ENCODE data around the gene UQCR11.

UQCR11 gene

DNA sequence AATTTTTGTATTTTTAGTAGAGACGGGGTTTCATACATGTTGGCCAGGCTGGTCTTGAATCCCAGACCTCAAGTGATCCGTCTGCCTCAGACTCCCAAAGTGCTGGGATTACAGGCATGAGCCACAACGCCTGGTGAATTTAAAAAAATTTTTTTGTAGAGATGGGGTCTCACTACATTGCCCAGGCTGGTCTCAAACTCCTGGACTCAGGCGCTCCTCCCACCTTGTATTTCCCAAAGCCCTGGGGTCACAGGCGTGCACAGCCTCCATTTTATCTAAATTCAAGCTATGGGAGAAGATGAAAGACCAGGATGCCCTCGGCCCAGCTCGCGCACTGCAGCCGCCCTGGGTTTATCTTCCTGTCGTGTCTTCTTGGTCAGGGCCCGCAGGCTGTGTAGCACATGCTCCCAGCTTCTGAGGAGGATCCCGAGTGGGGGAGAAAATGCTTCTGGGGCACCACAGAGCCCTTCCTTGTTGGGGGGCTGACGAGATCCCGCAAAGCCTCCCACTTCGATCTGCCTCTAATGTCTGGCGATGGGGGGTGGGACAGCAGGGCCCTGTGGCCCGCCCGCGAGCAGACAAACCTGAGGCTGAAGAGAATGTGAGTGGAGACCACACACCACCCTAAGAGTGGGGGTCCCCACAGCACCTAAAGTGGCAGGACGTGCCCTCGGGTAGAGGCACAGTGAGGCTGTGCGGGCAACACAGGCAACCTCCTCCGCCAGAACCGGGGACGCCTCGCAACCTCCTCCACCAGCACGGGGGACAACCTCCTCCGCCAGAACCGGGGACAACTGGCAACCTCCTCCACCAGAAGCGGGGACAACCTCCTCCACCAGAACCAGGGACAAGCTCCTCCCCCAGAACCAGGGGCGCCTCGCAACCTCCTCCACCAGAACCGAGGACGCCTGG lies 31.3 kb upstream of the UQCR11 start:
- H3K27ac ChIP-seq (ENCODE audit: low read length) = no peak overlapping the region
- no peak overlapping the region for H3K9ac ChIP-seq (ENCODE audit: low read length)
- DNase-seq = no peak
- no peaks in the 10 kb centered on the region for H3K4me1 ChIP-seq (ENCODE audit: low read length)
- no peaks in the 10 kb centered on the region for H3K9me2 ChIP-seq (replicated peaks; ENCODE audit: insufficient read depth, low read length)
- no peak overlapping the region for H2AFZ ChIP-seq (ENCODE audit: low read length)
- H4K20me1 ChIP-seq (ENCODE audit: insufficient read depth, low read length) = peaks cover 53% of the 10 kb centered on the region
- H3K27me3 ChIP-seq (replicated peaks; ENCODE audit: insufficient read depth, low read length) = no peaks in the 10 kb centered on the region
- TF ChIP-seq, protein P1, sequence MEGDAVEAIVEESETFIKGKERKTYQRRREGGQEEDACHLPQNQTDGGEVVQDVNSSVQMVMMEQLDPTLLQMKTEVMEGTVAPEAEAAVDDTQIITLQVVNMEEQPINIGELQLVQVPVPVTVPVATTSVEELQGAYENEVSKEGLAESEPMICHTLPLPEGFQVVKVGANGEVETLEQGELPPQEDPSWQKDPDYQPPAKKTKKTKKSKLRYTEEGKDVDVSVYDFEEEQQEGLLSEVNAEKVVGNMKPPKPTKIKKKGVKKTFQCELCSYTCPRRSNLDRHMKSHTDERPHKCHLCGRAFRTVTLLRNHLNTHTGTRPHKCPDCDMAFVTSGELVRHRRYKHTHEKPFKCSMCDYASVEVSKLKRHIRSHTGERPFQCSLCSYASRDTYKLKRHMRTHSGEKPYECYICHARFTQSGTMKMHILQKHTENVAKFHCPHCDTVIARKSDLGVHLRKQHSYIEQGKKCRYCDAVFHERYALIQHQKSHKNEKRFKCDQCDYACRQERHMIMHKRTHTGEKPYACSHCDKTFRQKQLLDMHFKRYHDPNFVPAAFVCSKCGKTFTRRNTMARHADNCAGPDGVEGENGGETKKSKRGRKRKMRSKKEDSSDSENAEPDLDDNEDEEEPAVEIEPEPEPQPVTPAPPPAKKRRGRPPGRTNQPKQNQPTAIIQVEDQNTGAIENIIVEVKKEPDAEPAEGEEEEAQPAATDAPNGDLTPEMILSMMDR (IDR thresholded peaks at IDR 0.05; ENCODE audit: low read length) = no peak
- TF ChIP-seq EZH2 (optimal IDR thresholded peaks at IDR 0.05; ENCODE audit: low read depth, low read length) (no peak), EZH2phosphoT487 (IDR thresholded peaks at IDR 0.05; ENCODE audit: low read length) (no peak)
- H3K4me3 ChIP-seq (ENCODE audit: low read length) = no peak overlapping the region
- no peak overlapping the region for H3K4me2 ChIP-seq (ENCODE audit: low read depth, low read length)
- H3K79me2 ChIP-seq (ENCODE audit: low read length) = peaks cover 100% of the 10 kb centered on the region
- 0 out of 2 replicates have a peak, but pooled peaks cover 4% of the 10 kb centered on the region for H3F3A ChIP-seq (ENCODE audit: insufficient read depth, low read length)
- H3K36me3 ChIP-seq (replicated peaks; ENCODE audit: insufficient read depth, low read length) = peaks cover 32% of the 10 kb centered on the region
- H3K9me3 ChIP-seq (replicated peaks; ENCODE audit: insufficient read depth, low read length) = no peaks in the 10 kb centered on the region

DNA sequence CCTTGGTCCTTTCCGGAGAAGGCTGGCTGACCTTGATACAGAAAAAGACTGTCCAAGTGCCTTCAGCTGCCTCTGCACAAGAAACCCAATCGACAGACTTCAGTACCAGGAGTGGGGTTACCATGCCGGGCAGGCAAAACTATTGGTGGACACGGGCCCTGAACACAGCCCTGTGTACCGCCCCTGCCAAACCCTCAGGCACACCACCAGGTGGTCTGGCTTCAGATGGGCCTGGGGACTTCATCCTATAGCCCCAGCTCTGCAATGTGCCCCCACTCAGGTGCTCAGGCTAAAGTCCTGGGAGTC lies 29.6 kb upstream of the UQCR11 start:
- DNase-seq = no peak
- Histone ChIP-seq H3K9me3 (replicated peaks; ENCODE audit: insufficient read depth, low read length) (no peaks in the 10 kb centered on the region), H3K36me3 (replicated peaks; ENCODE audit: insufficient read depth, low read length) (peaks cover 29% of the 10 kb centered on the region), H4K20me1 (ENCODE audit: insufficient read depth, low read length) (peaks cover 62% of the 10 kb centered on the region), H3K4me2 (ENCODE audit: low read depth, low read length) (no peak overlapping the region), H3K27me3 (replicated peaks; ENCODE audit: insufficient read depth, low read length) (no peaks in the 10 kb centered on the region), H3K9ac (ENCODE audit: low read length) (no peak overlapping the region), H3K79me2 (ENCODE audit: low read length) (peaks cover 100% of the 10 kb centered on the region), H3K9me2 (replicated peaks; ENCODE audit: insufficient read depth, low read length) (no peaks in the 10 kb centered on the region), H3K27ac (ENCODE audit: low read length) (no peak overlapping the region), H3K4me1 (ENCODE audit: low read length) (no peaks in the 10 kb centered on the region), H3K4me3 (ENCODE audit: low read length) (no peak overlapping the region), H2AFZ (ENCODE audit: low read length) (no peak overlapping the region), H3F3A (ENCODE audit: insufficient read depth, low read length) (0 out of 2 replicates have a peak, but pooled peaks cover 2% of the 10 kb centered on the region)
- TF ChIP-seq EZH2 (optimal IDR thresholded peaks at IDR 0.05; ENCODE audit: low read depth, low read length) = no peak
- no peak for TF ChIP-seq EZH2phosphoT487 (IDR thresholded peaks at IDR 0.05; ENCODE audit: low read length)
- TF ChIP-seq, protein P1 (IDR thresholded peaks at IDR 0.05; ENCODE audit: low read length) = no peak

DNA sequence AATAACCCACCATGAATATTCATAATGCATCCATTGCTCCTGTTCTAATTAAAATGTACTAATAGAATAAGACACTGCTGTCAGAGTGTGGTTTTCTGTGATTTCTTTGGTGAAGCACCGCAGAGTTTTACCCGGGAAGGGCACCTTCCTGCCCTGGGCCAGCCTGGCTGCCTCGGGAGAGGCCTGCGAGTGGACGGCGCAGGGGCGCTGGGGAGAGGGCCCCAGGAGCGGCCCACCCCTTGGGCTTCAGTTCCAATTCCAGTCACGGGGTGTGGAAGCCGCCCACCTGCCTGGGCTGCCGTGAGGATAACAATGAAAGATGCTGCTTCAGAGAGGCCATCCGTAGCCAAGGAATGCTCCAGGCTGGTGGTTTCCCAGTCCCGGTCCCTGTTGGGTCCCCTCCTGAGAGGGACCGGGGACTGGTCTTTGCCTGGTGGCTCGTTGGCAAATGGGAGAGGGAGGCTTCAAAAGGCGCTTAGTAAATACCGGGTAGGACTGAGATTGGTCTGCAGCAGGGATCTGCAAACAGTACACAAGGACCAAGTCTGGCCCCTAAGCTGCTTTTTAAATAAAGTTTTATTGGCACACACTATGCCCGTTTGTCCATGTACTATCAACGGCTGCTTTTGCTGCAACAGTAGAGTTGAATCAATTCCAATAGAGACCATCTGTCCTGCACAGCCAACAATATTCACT lies 29.1 kb upstream of the UQCR11 start:
- no peaks in the 10 kb centered on the region for H3K9me3 ChIP-seq (replicated peaks; ENCODE audit: insufficient read depth, low read length)
- no peak overlapping the region for H3K9ac ChIP-seq (ENCODE audit: low read length)
- no peak overlapping the region for H3K4me2 ChIP-seq (ENCODE audit: low read depth, low read length)
- no peaks in the 10 kb centered on the region for H3K27me3 ChIP-seq (replicated peaks; ENCODE audit: insufficient read depth, low read length)
- no peak overlapping the region for H2AFZ ChIP-seq (ENCODE audit: low read length)
- no peak overlapping the region for H3K4me3 ChIP-seq (ENCODE audit: low read length)
- no peak for DNase-seq
- TF ChIP-seq EZH2 (optimal IDR thresholded peaks at IDR 0.05; ENCODE audit: low read depth, low read length) (no peak), EZH2phosphoT487 (IDR thresholded peaks at IDR 0.05; ENCODE audit: low read length) (no peak)
- TF ChIP-seq, protein P1 (IDR thresholded peaks at IDR 0.05; ENCODE audit: low read length) = no peak
- H3K27ac ChIP-seq (ENCODE audit: low read length) = no peak overlapping the region
- no peaks in the 10 kb centered on the region for H3K9me2 ChIP-seq (replicated peaks; ENCODE audit: insufficient read depth, low read length)
- H3F3A ChIP-seq (ENCODE audit: insufficient read depth, low read length) = no peaks in the 10 kb centered on the region
- peaks cover 62% of the 10 kb centered on the region for H4K20me1 ChIP-seq (ENCODE audit: insufficient read depth, low read length)
- no peaks in the 10 kb centered on the region for H3K4me1 ChIP-seq (ENCODE audit: low read length)
- peaks cover 24% of the 10 kb centered on the region for H3K36me3 ChIP-seq (replicated peaks; ENCODE audit: insufficient read depth, low read length)
- peaks cover 100% of the 10 kb centered on the region for H3K79me2 ChIP-seq (ENCODE audit: low read length)

All from MM.1S (cell line).